HG02588 (cell line): ENCODE measurements around the gene SLC4A1.

Experiments used
- ATAC-seq: cut with Tn5 transposase; IDR thresholded peaks from one replicate; pipeline ENCODE4 v1.9.1; 2021; ENCODE audit warnings: mild to moderate bottlenecking, moderate library complexity; ENCODE audit not compliant: unreplicated experiment

Gene SLC4A1

GRCh38 chr17:44267818-44268490, at the start of gene SLC4A1:
TSS of gene SLC4A1 (minus strand) at chr17:44268135. CDS start at chr17:44262866, 5,269 bp downstream.
- no peak for ATAC-seq

- ATAC-seq, result no peak
These were observed 49.6 kb upstream of the SLC4A1 start for GRCh38 chr17:44317545-44317944.

- ATAC-seq, result no peak
These were observed 48.1 kb upstream of the SLC4A1 start for GRCh38 chr17:44315760-44316731.

- ATAC-seq, result no peak
These were observed 47.1 kb upstream of the SLC4A1 start for GRCh38 chr17:44314869-44315661.

GRCh38 chr17:44314524-44314868, 46.6 kb upstream of the SLC4A1 start:
- ATAC-seq, result no peak

GRCh38 chr17:44314031-44314430, 46.1 kb upstream of the SLC4A1 start:
- no peak for ATAC-seq

GRCh38 chr17:44312396-44313104, 44.6 kb upstream of the SLC4A1 start:
- no peak for ATAC-seq

GRCh38 chr17:44311562-44312181, 43.7 kb upstream of the SLC4A1 start:
- ATAC-seq, result no peak

- no peak for ATAC-seq
These were observed 42.9 kb upstream of the SLC4A1 start for GRCh38 chr17:44310609-44311376.

- no peak for ATAC-seq
These were observed 42.3 kb upstream of the SLC4A1 start for GRCh38 chr17:44310188-44310587.

- ATAC-seq, result no peak
These were observed 41.5 kb upstream of the SLC4A1 start for GRCh38 chr17:44309472-44309871.

- ATAC-seq, result no peak
These were observed 40.9 kb upstream of the SLC4A1 start for GRCh38 chr17:44308865-44309264.

- no peak for ATAC-seq
These were observed 40.4 kb upstream of the SLC4A1 start, which contains the start of gene RUNDC3A for GRCh38 chr17:44308320-44308818. TSS of gene RUNDC3A (plus strand) at chr17:44308601. CDS start at chr17:44308833, 232 bp downstream.

- ATAC-seq, result no peak
These were observed 39.7 kb upstream of the SLC4A1 start for GRCh38 chr17:44307387-44308186.

- no peak for ATAC-seq
These were observed 36.7 kb upstream of the SLC4A1 start for GRCh38 chr17:44304651-44305050.

GRCh38 chr17:44297975-44298374, 30.0 kb upstream of the SLC4A1 start:
- no peak for ATAC-seq

- ATAC-seq, result no peak
These were observed 25.7 kb upstream of the SLC4A1 start for GRCh38 chr17:44293509-44294226.

- no peak for ATAC-seq
These were observed 19.7 kb upstream of the SLC4A1 start for GRCh38 chr17:44287651-44288050.
